GM19397 (cell line): ENCODE measurements around the gene ABCA2.

Experiments used
- ATAC-seq: cut with Tn5 transposase; IDR thresholded peaks from one replicate; pipeline ENCODE4 v1.9.1; 2021; ENCODE audit warnings: mild to moderate bottlenecking, moderate library complexity; ENCODE audit not compliant: unreplicated experiment

ABCA2 gene

GRCh38 chr9:136968333-136969127, 59.5 kb downstream of the ABCA2 start:
- no peak for ATAC-seq

- no peak for ATAC-seq
Measured at GRCh38 chr9:136965771-136966484, 62.1 kb downstream of the ABCA2 start.

- no peak for ATAC-seq
Measured at GRCh38 chr9:136964833-136965422, 63.1 kb downstream of the ABCA2 start.

- ATAC-seq = no peak
Measured at GRCh38 chr9:136964171-136964689, 63.8 kb downstream of the ABCA2 start.

GRCh38 chr9:136963751-136964150, 64.3 kb downstream of the ABCA2 start:
- ATAC-seq = no peak

GRCh38 chr9:136963341-136963740, 64.7 kb downstream of the ABCA2 start:
- no peak for ATAC-seq

- no peak for ATAC-seq
Measured at GRCh38 chr9:136962701-136963248, 65.3 kb downstream of the ABCA2 start.

- ATAC-seq = no peak
Measured at GRCh38 chr9:136962163-136962562, 65.9 kb downstream of the ABCA2 start.

- ATAC-seq = no peak
Measured at GRCh38 chr9:136961279-136962065, 66.6 kb downstream of the ABCA2 start.

GRCh38 chr9:136960938-136961275, 67.1 kb downstream of the ABCA2 start:
- no peak for ATAC-seq

- ATAC-seq = no peak
Measured at GRCh38 chr9:136960212-136960937, 67.7 kb downstream of the ABCA2 start.

- no peak for ATAC-seq
Measured at GRCh38 chr9:136958898-136959850, 68.9 kb downstream of the ABCA2 start.

- no peak for ATAC-seq
Measured at GRCh38 chr9:136958473-136958872, 69.6 kb downstream of the ABCA2 start.

- no peak for ATAC-seq
Measured at GRCh38 chr9:136957901-136958300, 70.1 kb downstream of the ABCA2 start.

- ATAC-seq = no peak
Measured at GRCh38 chr9:136957461-136957860, 70.6 kb downstream of the ABCA2 start.
